Stomach (tissue), 4 donors: ENCODE results near the gene CCDC183.
"Not testable (repeated sequence)": the region's sequence is repeated elsewhere in the genome, so short reads cannot be mapped to it uniquely, and the experiment has no call there.

Experiments used
- CTCF ChIP-seq, 7 experiments: fragments of 450-650 bp in 4 of 7; fragments of 200-600 bp in 3 of 7; sonication (generic) in 3 of 7; IDR thresholded peaks; one replicate each; pipeline ENCODE4 v1.5.1; 2016 to 2019; ENCODE audit warnings: antibody characterized with exemption in 7 of 7, control low read depth in 2 of 7, mild to moderate bottlenecking in 1 of 7
- POLR2A ChIP-seq, 4 donors: fragments of 450-650 bp; IDR thresholded peaks; one replicate each; pipeline ENCODE4 v1.6.1; 2016; ENCODE audit warnings: antibody characterized with exemption in 4 of 4, control low read depth in 2 of 4, mild to moderate bottlenecking in 1 of 4, moderate library complexity in 1 of 4

- TF ChIP-seq CTCF (IDR thresholded peaks at IDR 0.05) = peak in 5 of 7 experiments; percentile 12 to 77 (median 73)
- not testable (repeated sequence) for TF ChIP-seq POLR2A (IDR thresholded peaks at IDR 0.05)
These were observed 47.9 kb downstream of the CCDC183 start for GRCh38 chr9:136843801-136844740.
